HEK293T (cell line): ENCODE data around the gene STIL.

ENCODE experiments used
- BHLHE40 ChIP-seq: fragments of 450-650 bp; IDR thresholded peaks from 2 replicates; pipeline ENCODE4 v1.6.1; 2016; ENCODE audit warnings: mild to moderate bottlenecking, moderate library complexity, borderline replicate concordance
- ELF4 ChIP-seq: fragments of 450-650 bp; IDR thresholded peaks from 2 replicates; pipeline ENCODE4 v1.6.1; 2017; ENCODE audit warnings: antibody characterized with exemption
- FOXA1 ChIP-seq: fragments of 450-650 bp; IDR thresholded peaks from 2 replicates; pipeline ENCODE4 v1.6.1; 2016; ENCODE audit warnings: mild to moderate bottlenecking
- PKNOX1 ChIP-seq: fragments of 450-650 bp; IDR thresholded peaks from 2 replicates; pipeline ENCODE4 v1.6.1; 2016
- SUZ12 ChIP-seq: fragments of 450-650 bp; IDR thresholded peaks from 2 replicates; pipeline ENCODE4 v1.6.1; 2016; ENCODE audit warnings: mild to moderate bottlenecking
- TARDBP ChIP-seq: fragments of 450-650 bp; IDR thresholded peaks from 2 replicates; pipeline ENCODE4 v1.6.1; 2016
- ZNF384 ChIP-seq: fragments of 450-650 bp; IDR thresholded peaks from 2 replicates; pipeline ENCODE4 v1.6.1; 2016

GRCh38 chr1:47257224-47257623 lies 56.7 kb downstream of the STIL start:
- no peak for TF ChIP-seq PKNOX1
- no peak for TF ChIP-seq TARDBP
- no peak for TF ChIP-seq ELF4
- no peak for TF ChIP-seq BHLHE40
- TF ChIP-seq SUZ12, result no peak
- no peak for TF ChIP-seq ZNF384
- no peak for TF ChIP-seq FOXA1
